OCI-M1 (cell line): ENCODE measurements around the gene IFIT5.
"Not testable (repeated sequence)": the region's sequence is repeated elsewhere in the genome, so short reads cannot be mapped to it uniquely, and the experiment has no call there.

Experiments
- DNase-seq: peaks from one replicate; lab custom pipeline; 2025; lab: John Stamatoyannopoulos, UW

IFIT5 gene

GRCh38 chr10:89431977-89432376, 17.6 kb downstream of the IFIT5 start:
- DNase-seq, result no peak

GRCh38 chr10:89438525-89438924, 24.2 kb downstream of the IFIT5 start:
- no peak for DNase-seq

GRCh38 chr10:89440226-89441009, 26.1 kb downstream of the IFIT5 start:
- no peak for DNase-seq

GRCh38 chr10:89442289-89442688, 27.9 kb downstream of the IFIT5 start:
- DNase-seq, result no peak

- DNase-seq, result not testable (repeated sequence)
Measured at GRCh38 chr10:89444819-89445218, 30.5 kb downstream of the IFIT5 start.

- DNase-seq, result no peak
Measured at GRCh38 chr10:89450901-89451300, 36.5 kb downstream of the IFIT5 start.

GRCh38 chr10:89452193-89452592, 37.8 kb downstream of the IFIT5 start:
- DNase-seq, result no peak

GRCh38 chr10:89454561-89455347, 40.4 kb downstream of the IFIT5 start:
- DNase-seq, result no peak

GRCh38 chr10:89458291-89458690, 43.9 kb downstream of the IFIT5 start:
- no peak for DNase-seq

- no peak for DNase-seq
Measured at GRCh38 chr10:89458784-89459183, 44.4 kb downstream of the IFIT5 start.

GRCh38 chr10:89463846-89464537, 49.6 kb downstream of the IFIT5 start:
- no peak for DNase-seq

GRCh38 chr10:89465196-89465595, 50.8 kb downstream of the IFIT5 start:
- no peak for DNase-seq

- DNase-seq, result peak; percentile 73
Measured at GRCh38 chr10:89466599-89467035, 52.2 kb downstream of the IFIT5 start.

- no peak for DNase-seq
Measured at GRCh38 chr10:89468191-89468965, 54.0 kb downstream of the IFIT5 start.

GRCh38 chr10:89469517-89469916, 55.1 kb downstream of the IFIT5 start:
- DNase-seq, result no peak
